Gastroesophageal sphincter (tissue), 3 donors: ENCODE measurements around the gene PRKN.

Experiments
- CTCF ChIP-seq, 4 experiments: fragments of 200-600 bp in 2 of 4; fragments of 450-650 bp in 2 of 4; sonication (generic) in 1 of 4; IDR thresholded peaks; one replicate each; pipeline ENCODE4 v1.5.1; 2017 to 2019; ENCODE audit warnings: antibody characterized with exemption in 4 of 4, mild to moderate bottlenecking in 2 of 4, moderate library complexity in 2 of 4
- EP300 ChIP-seq: sonication (generic); formaldehyde crosslinking; IDR thresholded peaks from one replicate; pipeline ENCODE4 v1.6.1; 2017; ENCODE audit warnings: antibody characterized with exemption, mild to moderate bottlenecking
- POLR2A ChIP-seq, 2 donors: fragments of 450-650 bp; IDR thresholded peaks; one replicate each; pipeline ENCODE4 v1.6.1; 2017; ENCODE audit warnings: antibody characterized with exemption in 2 of 2, mild to moderate bottlenecking in 2 of 2, moderate library complexity in 1 of 2
- POLR2AphosphoS5 ChIP-seq: sonication (generic); formaldehyde crosslinking; IDR thresholded peaks from one replicate; pipeline ENCODE4 v1.6.1; 2017; ENCODE audit warnings: antibody characterized with exemption

- TF ChIP-seq CTCF (IDR thresholded peaks at IDR 0.05) (no peak), POLR2A (IDR thresholded peaks at IDR 0.05) (no peak), POLR2AphosphoS5 (no peak), EP300 (no peak)
Observed at GRCh38 chr6:161369339-161369738, 1358.2 kb downstream of the PRKN start.
